Upper lobe of right lung (tissue), 1 donor: ENCODE data around the gene SNAPC2. TPM values are rescaled to one million over a fixed set of nuclear protein-coding genes. Genes with fewer than 3 reads are reported as not detected.
A peak's percentile ranks its signal among the peaks of the same experiment; 100 is the strongest.

Experiments
- ATAC-seq: fragments of 200-7000 bp; cut with Tn5 transposase; one replicate; pipeline ENCODE4 v1.9.1; 2020; ENCODE audit warnings: mild to moderate bottlenecking, moderate library complexity
- DNase-seq: peaks from one replicate; pipeline ENCODE4 v3.0.0-alpha.2; 2020
- H3K27ac ChIP-seq: fragments of 200-600 bp; one replicate; pipeline ENCODE4 v1.8.0; 2022
- H3K27me3 ChIP-seq: fragments of 200-600 bp; one replicate; pipeline ENCODE4 v1.8.0; 2022; ENCODE audit warnings: mild to moderate bottlenecking
- H3K36me3 ChIP-seq: fragments of 200-600 bp; one replicate; pipeline ENCODE4 v1.8.0; 2022
- H3K4me1 ChIP-seq: fragments of 200-600 bp; one replicate; pipeline ENCODE4 v1.8.0; 2022
- H3K4me3 ChIP-seq: fragments of 200-600 bp; one replicate; pipeline ENCODE4 v1.8.0; 2022; ENCODE audit warnings: mild to moderate bottlenecking
- H3K9me3 ChIP-seq: fragments of 200-600 bp; one replicate; pipeline ENCODE4 v1.8.0; 2022
- intact Hi-C: fragments of 100-400 bp; cut with DNase I; formaldehyde crosslinking; loops from one replicate; pipeline ENCODE4 v1.11.0; 2022
- total RNA-seq: library from RNA; stranded (reverse); fragmentation: NEBNext Ultra II Directional; extraction: Animal tissue kit (Norgen Biotek cat#: 25700); gene quantifications from one replicate; pipeline ENCODE4 v1.2.1, GENCODE V29; 2021
- TF ChIP-seq, protein P1 (sequence below): fragments of 200-600 bp; IDR thresholded peaks from one replicate; pipeline ENCODE4 v1.8.0; 2022; ENCODE audit warnings: antibody characterized with exemption
- donor health status: DM: no; HTN: yes; CAD: no; lungs with severe emphysema.

The SNAPC2 gene
- total RNA-seq, 1 donor from 2014 or later, result 28.9 TPM

DNA sequence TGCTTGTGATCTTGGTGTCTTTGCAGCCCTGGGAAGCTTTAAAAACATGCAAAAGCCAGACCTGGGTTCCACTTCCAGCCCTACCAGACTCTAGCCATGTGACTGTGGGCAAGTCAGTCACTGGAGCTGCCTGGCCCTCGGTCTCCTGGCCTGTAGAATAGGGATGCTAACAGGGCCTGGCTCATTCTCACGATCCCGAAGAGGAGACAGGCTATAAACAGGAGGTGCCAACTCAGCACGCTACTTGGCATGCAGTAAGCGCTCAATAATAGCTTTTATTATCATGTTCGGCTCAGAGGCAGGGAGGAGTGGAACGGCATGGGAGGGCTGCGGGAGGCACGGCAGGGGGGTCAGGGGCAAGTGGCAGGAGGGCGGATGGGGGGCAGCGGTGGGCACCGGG, 4.1 kb downstream of the SNAPC2 start:
- Histone ChIP-seq H3K9me3 (no peaks in the 10 kb centered on the region), H3K27me3 (no peaks in the 10 kb centered on the region), H3K27ac (no peak overlapping the region), H3K4me3 (no peak overlapping the region), H3K4me1 (peaks cover 33% of the 10 kb centered on the region), H3K36me3 (peaks cover 13% of the 10 kb centered on the region)
- TF ChIP-seq, protein P1, sequence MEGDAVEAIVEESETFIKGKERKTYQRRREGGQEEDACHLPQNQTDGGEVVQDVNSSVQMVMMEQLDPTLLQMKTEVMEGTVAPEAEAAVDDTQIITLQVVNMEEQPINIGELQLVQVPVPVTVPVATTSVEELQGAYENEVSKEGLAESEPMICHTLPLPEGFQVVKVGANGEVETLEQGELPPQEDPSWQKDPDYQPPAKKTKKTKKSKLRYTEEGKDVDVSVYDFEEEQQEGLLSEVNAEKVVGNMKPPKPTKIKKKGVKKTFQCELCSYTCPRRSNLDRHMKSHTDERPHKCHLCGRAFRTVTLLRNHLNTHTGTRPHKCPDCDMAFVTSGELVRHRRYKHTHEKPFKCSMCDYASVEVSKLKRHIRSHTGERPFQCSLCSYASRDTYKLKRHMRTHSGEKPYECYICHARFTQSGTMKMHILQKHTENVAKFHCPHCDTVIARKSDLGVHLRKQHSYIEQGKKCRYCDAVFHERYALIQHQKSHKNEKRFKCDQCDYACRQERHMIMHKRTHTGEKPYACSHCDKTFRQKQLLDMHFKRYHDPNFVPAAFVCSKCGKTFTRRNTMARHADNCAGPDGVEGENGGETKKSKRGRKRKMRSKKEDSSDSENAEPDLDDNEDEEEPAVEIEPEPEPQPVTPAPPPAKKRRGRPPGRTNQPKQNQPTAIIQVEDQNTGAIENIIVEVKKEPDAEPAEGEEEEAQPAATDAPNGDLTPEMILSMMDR, result no peak
- no peak for DNase-seq
- intact Hi-C loops, result no loop called here
- ATAC-seq, result no peak

DNA sequence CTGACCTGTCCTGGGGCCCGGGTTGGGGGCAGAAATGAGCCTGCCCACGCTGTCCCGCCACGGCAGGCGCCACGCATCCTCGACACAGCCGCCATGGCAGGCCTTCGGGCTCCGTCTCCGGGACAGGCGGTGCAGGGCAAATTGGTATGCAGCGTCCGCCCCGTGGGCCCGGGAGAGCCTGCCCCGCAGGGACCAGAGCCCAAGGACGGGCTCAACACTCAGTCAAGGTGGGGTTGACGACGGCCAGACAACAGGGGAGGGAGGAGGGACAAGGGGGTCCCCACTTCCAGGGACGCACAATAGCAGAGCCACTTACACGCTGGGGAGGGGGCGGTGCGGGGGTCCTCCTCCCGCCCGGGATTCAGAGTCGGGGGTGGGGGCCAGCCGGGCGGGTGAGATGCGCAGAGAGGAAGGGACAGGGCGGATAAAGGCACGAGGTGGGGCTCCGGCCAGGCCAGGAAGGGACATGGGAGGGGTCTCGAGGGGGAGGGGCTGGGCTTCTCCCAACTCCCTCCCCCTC, 4.6 kb downstream of the SNAPC2 start:
- no peak overlapping the region for H3K27ac ChIP-seq
- H3K27me3 ChIP-seq, result no peaks in the 10 kb centered on the region
- intact Hi-C loops, result no loop called here
- peak overlapping the region; percentile 40 for H3K4me3 ChIP-seq
- TF ChIP-seq, protein P1, result no peak
- ATAC-seq (no peak), DNase-seq (no peak)
- peaks cover 13% of the 10 kb centered on the region for H3K36me3 ChIP-seq
- H3K9me3 ChIP-seq, result no peaks in the 10 kb centered on the region
- H3K4me1 ChIP-seq, result peaks cover 30% of the 10 kb centered on the region

DNA sequence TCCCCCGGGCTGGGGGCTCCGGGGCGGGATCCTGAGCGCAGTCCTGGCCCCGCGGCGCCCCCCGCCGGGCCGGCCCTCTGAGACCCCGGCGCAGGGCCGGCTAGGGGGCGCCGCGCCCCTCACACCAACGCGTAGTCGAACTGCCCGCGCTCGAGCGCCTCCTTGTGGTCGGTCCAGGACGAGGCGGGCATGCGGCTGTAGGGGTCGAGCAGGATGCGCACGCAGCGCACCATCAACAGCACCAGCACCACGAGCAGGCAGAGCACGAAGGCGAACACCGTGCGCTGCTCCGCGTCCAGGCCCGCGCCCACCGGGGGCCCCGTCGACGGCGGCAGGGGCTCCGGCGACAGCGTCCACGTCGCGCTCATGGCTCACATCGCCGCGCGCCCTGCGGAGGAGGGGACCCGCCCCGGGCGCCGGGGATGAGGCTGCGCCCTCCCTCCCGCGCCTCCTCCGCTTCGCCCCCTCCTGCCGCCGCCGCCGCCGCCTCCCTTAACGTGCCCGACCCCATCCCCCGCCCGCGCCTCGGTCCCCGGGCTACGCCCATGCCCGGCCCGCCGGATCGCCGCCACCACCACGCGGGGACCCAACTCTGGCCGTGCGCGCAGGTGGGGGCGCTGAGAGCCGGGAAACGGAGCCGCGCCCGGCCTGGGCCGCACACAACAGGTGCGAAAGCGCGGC, 5.2 kb downstream of the SNAPC2 start:
- peak; percentile 85 for DNase-seq
- peak overlapping the region; percentile 40 for H3K4me3 ChIP-seq
- H3K36me3 ChIP-seq, result peaks cover 14% of the 10 kb centered on the region
- TF ChIP-seq, protein P1, result peak; percentile 80
- no peaks in the 10 kb centered on the region for H3K27me3 ChIP-seq
- H3K27ac ChIP-seq, result no peak overlapping the region
- no peaks in the 10 kb centered on the region for H3K9me3 ChIP-seq
- no peak for ATAC-seq
- intact Hi-C loops, result no loop called here
- peaks cover 28% of the 10 kb centered on the region for H3K4me1 ChIP-seq

DNA sequence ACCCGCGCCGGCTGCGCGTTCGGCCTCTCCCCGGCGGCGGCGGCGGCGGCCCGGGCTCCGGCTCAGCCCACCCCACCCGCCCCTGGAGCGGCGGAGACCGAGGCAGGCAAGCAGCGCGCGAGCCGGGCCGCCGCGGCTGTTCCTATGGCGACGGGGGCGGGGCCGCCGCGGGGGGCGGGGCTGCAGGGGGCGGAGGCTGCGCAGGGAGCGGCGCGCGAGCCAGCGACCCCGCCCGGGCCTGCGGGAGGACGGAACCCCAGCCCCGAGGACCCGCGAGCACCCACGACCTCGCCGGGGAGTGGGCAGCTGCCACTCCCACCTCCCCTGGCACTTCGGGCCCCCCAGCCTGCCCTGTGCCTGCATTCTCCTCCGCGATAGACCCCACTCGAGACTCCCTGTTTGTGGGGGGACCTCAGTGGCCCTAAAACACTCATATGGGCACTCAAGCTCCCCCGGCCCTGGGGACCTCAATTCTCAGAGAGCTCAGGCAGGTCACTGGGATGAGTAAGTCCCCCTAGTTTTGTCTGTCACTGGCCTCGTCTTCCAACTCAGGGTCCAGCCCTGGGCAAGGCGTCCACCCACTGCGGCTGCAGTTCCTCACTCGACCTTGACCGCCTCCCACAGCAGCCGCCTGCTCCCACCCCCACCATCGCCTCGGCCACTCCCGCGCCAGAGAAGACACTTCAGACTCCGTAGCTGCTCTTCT, 6.0 kb downstream of the SNAPC2 start, which contains the start of gene CTXN1:
Gene CTXN1 (minus strand): TSS at position 115 of the 706 bp plus-strand sequence. CDS start 597 bp downstream, outside the sequence.
- no peak within 1 kb of the TSS for H3K27ac ChIP-seq
- peaks cover 28% of the 10 kb centered on the region for H3K4me1 ChIP-seq
- H3K27me3 ChIP-seq, result no peaks in the 10 kb centered on the region
- H3K9me3 ChIP-seq, result no peaks in the 10 kb centered on the region
- TF ChIP-seq, protein P1, result no peak
- ATAC-seq (peak; percentile 67), DNase-seq (peak; percentile 83)
- peaks cover 23% of the 10 kb centered on the region for H3K36me3 ChIP-seq
- intact Hi-C loops, result no loop called here
- peak within 1 kb of the TSS; percentile 46 for H3K4me3 ChIP-seq

DNA sequence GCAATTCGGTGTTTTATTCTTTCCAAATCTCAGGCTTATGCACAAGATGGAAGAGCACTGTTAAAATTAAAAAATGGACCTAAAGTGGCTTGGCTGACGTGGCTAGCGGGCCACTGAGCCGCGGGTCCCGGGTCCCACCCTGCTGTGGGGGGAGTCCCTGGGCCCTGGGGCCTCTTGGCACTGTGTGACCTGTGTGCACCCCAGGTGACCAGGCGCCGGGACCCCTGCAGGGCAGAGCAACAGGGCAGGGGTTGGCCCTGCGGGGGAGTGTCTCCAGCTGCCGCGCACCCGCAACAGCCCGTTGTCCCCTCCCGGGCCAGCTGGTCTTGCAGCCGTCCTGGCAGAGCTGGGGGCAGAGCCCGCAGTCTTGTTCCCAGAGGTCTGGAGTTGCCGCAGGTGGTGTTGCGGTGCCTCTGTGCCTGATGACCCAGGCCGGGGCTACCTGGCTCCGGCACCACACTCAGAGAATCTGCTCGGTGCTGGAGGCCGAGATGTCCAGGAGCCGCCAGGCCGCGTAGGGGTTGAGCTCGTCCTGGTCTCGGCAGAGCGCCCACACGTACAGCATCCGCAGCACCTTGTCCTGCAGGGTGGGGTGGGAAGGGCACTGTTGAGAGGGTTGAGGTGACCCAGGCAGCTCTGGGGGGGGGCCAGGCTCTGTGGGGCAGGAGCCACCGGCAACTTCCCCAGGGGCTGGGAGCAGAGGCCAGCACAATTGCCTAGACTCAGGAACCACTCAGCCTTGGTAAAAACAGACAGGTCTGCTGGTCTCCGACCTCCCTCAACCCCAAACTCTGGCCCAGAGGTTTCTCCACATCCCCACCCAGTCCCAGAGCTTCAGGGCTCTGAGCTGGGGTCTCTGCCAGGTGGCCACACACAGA, 6.8 kb downstream of the SNAPC2 start:
- Histone ChIP-seq H3K27ac (no peak overlapping the region), H3K4me1 (peaks cover 21% of the 10 kb centered on the region), H3K36me3 (peaks cover 29% of the 10 kb centered on the region), H3K4me3 (no peak overlapping the region), H3K9me3 (no peaks in the 10 kb centered on the region), H3K27me3 (no peaks in the 10 kb centered on the region)
- intact Hi-C loops, result no loop called here
- ATAC-seq (no peak), DNase-seq (no peak)
- TF ChIP-seq, protein P1, result no peak
